IPS-18c (cell line): Measurements from ENCODE around the gene PPM1D.

Source experiments
- H3K4me3 ChIP-seq: 2 replicates; pipeline ENCODE4 v1.7.0; 2013; ENCODE audit warnings: low read depth, mild to moderate bottlenecking, low read length, moderate library complexity; ENCODE audit not compliant: insufficient read depth
- H3K9me3 ChIP-seq: one replicate; pipeline ENCODE4 v1.6.1; 2013; ENCODE audit warnings: mild to moderate bottlenecking, low read length, moderate library complexity; ENCODE audit not compliant: control insufficient read depth, insufficient read depth

Gene PPM1D

DNA sequence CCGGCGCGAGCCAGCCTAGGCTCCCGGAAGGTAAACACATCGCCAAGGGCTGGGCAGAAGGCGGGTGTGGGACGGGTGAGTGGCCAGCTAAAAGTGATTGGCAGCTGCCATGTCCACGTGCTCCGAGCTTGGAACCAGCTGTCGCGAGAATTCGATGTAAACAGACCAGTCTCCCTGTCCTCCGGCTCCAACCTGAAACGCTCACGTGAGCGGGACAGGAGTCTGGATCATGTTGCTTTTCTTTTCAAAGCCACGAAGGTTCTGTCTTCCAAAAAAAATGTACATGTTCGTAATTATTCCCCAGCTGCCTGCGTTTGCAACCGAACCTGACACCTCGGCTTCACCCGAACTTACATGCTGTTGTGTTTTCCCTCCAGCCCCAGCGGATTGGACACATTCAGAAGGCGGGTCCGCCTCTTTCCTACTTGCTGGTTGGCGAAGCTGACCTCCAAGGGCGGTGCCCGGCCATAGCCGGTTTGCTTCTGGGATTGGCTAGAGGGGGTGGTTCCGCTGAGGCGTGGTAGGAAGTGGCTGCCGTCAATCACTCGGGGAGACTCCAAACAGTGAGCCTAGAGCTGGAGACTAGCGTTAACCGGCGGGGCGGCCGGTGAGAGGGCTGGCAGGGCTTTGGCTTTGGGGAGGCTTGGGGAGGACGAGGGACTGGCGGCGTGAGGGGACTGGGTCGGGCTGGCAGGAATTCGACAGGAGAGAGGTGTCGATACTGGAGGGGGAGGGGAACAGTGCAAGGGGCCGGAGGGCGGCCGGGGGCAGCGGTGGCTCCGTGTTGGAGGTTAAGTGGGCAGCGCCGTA is 77.5 kb downstream of the PPM1D start, which contains the start of gene BCAS3:
Gene BCAS3 (plus strand): TSS at position 544 of the 810 bp plus-strand sequence.
- Histone ChIP-seq H3K9me3 (peaks cover 3% of the 10 kb centered on the region), H3K4me3 (peak within 1 kb of the TSS; percentile 92)

GRCh38 chr17:60678118-60678444 is 78.1 kb downstream of the PPM1D start:
- Histone ChIP-seq H3K9me3 (peaks cover 3% of the 10 kb centered on the region), H3K4me3 (peak overlapping the region; percentile 92)

- H3K9me3 ChIP-seq, result peaks cover 3% of the 10 kb centered on the region
- H3K4me3 ChIP-seq, result no peak overlapping the region
Observed at GRCh38 chr17:60679287-60679686, 79.3 kb downstream of the PPM1D start.

DNA sequence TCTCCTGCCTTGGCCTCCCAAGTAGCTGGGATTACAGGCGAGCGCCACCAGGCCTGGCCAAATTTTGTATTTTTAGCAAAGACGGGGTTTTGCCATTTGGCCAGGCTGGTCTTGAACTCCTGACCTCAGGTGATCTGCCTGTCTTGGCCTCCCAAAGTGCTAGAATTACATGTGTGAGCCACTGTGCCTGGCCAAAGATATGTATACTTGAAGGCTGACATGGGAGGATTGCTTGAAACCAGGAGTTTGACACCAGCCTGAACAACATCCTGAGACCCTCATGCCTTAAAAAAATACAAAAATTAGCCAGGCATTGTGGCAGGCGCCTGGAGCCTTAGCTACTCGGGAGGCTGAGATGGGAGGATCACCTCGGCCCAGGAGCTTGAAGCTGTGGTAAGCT is 80.8 kb downstream of the PPM1D start:
- H3K4me3 ChIP-seq, result no peak overlapping the region
- H3K9me3 ChIP-seq, result peaks cover under 1% of the 10 kb centered on the region

DNA sequence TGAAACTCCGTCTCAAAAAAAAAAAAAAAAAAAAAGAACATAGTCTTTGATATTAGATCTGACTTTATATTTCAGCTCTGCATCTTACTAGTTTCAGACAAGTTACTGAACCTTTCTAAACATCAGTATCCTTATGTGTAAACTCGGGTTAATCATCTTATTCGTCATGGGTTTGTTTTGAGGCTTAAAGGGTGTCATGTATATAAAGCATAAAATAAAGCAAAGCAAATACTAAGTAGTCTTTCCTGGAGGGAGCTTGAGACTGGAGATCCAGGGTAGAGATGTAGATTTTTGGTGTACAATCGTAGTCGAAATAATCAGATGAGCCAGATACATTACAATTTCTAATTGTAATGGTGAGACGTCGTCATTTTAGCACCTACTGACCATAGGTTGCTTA is 85.4 kb downstream of the PPM1D start:
- Histone ChIP-seq H3K4me3 (no peak overlapping the region), H3K9me3 (no peaks in the 10 kb centered on the region)

DNA sequence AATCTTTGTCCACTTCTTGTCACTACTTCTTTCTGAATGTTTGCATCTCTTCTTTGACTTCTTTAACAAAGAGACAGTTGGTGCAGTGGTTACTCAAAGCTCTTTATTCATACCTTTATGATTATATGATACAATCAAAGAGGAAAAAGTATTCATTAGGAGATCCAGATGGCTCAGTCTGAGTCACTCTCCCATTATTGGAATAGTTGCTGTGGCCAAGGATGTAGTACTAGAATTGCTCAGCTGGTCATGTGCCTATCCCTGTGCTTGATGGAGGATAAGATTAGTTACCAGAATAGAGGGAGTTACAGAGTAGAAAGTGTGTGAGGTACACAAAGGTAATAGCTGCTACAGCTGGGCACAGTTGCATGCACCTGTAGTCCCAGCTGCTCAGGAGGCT is 96.0 kb downstream of the PPM1D start:
- no peak overlapping the region for H3K4me3 ChIP-seq
- H3K9me3 ChIP-seq, result no peaks in the 10 kb centered on the region

DNA sequence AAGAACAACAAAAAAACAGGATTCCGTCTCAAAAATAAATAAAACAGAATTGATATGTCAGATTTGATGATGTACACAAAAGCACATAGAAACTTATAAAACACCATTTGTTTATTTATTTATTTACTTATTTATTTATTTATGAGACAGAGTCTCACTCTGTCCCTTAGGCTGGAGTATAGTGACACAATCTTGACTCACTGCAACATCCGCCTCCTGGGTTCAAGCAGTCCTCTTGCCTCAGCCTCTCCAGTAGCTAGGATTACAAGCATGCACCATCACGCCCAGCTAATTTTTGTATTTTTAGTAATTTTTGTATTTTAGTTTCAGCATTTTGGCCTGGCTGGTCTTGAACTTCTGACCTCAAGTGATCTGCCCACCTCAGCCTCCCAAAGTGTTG is 99.1 kb downstream of the PPM1D start:
- Histone ChIP-seq H3K4me3 (no peak overlapping the region), H3K9me3 (no peaks in the 10 kb centered on the region)

- Histone ChIP-seq H3K9me3 (no peaks in the 10 kb centered on the region), H3K4me3 (no peak overlapping the region)
Observed at GRCh38 chr17:60704170-60704569, 104.2 kb downstream of the PPM1D start.

DNA sequence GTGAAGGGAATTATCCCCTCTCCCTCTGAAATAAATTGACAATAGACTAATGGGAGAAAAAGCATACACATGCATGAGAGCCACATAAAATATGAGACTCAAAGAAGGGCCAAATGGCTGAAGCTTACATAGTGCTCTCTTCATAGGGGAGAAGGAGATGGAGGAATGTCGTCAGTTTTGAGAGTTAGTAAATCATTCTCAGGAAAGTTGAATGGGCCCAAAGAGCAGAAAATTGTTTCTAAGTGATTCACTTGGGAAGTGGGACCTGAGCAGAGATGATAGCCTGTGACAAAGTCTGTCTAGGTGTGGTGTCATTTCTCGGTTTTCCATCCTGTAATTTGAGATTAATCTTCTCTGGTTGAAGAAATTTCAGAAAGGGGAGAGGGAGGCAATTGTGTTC is 112.7 kb downstream of the PPM1D start:
- Histone ChIP-seq H3K4me3 (no peak overlapping the region), H3K9me3 (no peaks in the 10 kb centered on the region)

DNA sequence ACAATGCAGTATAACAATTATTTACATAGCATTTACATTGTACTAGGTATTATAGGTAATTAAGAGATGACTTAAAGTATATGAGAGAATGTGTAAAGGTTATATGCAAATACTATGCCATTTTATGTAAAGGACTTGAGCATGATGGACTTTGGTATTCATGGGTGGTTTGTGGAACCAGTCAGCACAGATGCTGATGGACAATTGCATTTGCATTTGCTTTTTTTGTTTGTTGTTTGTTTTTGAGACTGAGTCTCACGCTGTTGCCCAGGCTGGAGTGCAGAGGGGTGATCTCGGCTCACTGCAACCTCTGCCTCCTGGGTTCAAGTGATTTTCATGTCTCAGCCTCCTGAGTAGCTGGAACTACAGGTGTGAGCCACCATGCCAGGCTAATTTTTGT is 113.6 kb downstream of the PPM1D start:
- H3K9me3 ChIP-seq, result no peaks in the 10 kb centered on the region
- H3K4me3 ChIP-seq, result no peak overlapping the region
